ENCODE data around the gene GTF2A1.

DNA sequence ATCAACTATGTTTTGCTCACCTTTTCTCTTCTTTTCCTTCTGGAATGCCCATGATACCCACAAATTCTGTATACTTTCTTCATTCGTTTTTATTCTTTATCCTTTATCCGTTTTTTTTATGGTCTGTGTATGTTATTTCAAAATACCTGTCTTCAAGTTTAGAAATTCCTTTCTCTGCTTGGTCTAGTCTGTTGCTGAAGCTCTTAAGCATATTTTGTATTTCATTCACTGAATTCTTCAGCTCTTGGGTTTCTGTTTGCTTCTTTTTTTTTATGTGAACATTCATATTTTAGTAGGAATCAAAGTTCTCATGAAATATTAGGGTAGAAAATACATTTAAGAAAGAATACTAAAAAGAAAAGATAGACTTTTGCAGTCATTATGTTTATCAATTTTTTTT is 22.7 kb upstream of the GTF2A1 start:
- TF ChIP-seq, protein P1, sequence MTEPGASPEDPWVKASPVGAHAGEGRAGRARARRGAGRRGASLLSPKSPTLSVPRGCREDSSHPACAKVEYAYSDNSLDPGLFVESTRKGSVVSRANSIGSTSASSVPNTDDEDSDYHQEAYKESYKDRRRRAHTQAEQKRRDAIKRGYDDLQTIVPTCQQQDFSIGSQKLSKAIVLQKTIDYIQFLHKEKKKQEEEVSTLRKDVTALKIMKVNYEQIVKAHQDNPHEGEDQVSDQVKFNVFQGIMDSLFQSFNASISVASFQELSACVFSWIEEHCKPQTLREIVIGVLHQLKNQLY (CRISPR knock-in tag; IDR thresholded peaks at IDR 0.05): no peak
- no peak for TF ChIP-seq CTCF (IDR thresholded peaks at IDR 0.05)
- no peak for TF ChIP-seq FOXJ3 (CRISPR knock-in tag; IDR thresholded peaks at IDR 0.05; ENCODE audit: borderline replicate concordance)
